ENCODE data around the gene ZFAND3.
A peak's percentile ranks its signal among the peaks of the same experiment; 100 is the strongest.

DNA sequence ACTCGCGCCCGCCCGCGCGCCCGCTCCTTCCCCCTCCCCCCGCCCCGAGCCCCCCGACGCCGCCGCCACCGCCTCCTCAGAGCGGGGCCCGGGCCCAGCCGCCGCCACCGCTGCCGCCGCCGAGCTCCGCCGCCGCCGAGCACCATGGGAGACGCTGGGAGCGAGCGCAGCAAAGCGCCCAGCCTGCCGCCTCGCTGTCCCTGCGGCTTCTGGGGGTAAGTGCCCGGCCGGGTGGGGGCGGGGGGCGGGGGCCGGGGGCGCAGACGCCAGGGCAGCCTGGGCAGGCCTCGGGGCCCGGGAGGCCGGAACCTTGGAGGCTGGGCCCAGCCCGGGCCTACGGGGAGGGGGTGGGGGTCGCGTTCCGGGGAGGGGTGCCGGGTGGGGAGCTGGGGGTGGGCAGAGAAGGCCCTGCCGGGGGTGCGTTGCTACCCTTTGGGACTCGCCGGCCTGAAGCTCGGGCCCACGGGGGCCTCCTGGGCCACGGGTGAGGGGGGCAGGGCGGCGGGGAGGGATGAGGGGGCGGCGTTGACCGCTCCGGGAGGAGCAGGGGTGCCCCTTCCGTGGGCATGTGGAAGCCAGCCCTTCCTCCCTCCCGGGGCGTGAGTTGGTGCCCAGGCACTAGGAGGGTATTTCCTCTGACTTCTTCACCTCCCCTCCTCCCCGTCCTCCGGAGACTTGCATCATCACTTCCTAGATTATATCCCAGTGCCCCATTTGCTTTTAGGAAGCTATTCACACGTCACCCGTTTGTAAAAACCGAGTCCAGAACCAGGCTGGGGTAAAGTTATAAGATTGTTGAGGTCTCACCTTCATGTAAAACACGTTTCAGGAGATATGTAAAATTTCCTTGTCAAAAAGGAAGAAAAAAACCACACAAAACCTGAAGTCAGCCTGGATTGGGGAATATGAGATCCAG lies 533 bp downstream of the ZFAND3 start:
- TF ChIP-seq CTCF (conservative IDR thresholded peaks at IDR 0.05; ENCODE audit: low read depth in 2 of 2): no peak
- TF ChIP-seq, protein P1, sequence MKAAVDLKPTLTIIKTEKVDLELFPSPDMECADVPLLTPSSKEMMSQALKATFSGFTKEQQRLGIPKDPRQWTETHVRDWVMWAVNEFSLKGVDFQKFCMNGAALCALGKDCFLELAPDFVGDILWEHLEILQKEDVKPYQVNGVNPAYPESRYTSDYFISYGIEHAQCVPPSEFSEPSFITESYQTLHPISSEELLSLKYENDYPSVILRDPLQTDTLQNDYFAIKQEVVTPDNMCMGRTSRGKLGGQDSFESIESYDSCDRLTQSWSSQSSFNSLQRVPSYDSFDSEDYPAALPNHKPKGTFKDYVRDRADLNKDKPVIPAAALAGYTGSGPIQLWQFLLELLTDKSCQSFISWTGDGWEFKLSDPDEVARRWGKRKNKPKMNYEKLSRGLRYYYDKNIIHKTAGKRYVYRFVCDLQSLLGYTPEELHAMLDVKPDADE (IDR thresholded peaks at IDR 0.05): no peak
- TF ChIP-seq EZH2phosphoT487 (IDR thresholded peaks at IDR 0.05; ENCODE audit: unreplicated experiment): no peak
- TF ChIP-seq, protein P2, sequence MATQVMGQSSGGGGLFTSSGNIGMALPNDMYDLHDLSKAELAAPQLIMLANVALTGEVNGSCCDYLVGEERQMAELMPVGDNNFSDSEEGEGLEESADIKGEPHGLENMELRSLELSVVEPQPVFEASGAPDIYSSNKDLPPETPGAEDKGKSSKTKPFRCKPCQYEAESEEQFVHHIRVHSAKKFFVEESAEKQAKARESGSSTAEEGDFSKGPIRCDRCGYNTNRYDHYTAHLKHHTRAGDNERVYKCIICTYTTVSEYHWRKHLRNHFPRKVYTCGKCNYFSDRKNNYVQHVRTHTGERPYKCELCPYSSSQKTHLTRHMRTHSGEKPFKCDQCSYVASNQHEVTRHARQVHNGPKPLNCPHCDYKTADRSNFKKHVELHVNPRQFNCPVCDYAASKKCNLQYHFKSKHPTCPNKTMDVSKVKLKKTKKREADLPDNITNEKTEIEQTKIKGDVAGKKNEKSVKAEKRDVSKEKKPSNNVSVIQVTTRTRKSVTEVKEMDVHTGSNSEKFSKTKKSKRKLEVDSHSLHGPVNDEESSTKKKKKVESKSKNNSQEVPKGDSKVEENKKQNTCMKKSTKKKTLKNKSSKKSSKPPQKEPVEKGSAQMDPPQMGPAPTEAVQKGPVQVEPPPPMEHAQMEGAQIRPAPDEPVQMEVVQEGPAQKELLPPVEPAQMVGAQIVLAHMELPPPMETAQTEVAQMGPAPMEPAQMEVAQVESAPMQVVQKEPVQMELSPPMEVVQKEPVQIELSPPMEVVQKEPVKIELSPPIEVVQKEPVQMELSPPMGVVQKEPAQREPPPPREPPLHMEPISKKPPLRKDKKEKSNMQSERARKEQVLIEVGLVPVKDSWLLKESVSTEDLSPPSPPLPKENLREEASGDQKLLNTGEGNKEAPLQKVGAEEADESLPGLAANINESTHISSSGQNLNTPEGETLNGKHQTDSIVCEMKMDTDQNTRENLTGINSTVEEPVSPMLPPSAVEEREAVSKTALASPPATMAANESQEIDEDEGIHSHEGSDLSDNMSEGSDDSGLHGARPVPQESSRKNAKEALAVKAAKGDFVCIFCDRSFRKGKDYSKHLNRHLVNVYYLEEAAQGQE (IDR thresholded peaks at IDR 0.05; ENCODE audit: unreplicated experiment): no peak
- peak; percentile 47 for TF ChIP-seq POLR2AphosphoS5 (IDR thresholded peaks at IDR 0.05; ENCODE audit: low read depth)
- TF ChIP-seq EZH2 (IDR thresholded peaks at IDR 0.05; ENCODE audit: low read depth, unreplicated experiment): no peak
- TF ChIP-seq NANOG (IDR thresholded peaks at IDR 0.05; ENCODE audit: borderline replicate concordance): no peak
- no peak for TF ChIP-seq JUNB (IDR thresholded peaks at IDR 0.05; ENCODE audit: unreplicated experiment)
- TF ChIP-seq CREB1 (CRISPR knock-in tag; IDR thresholded peaks at IDR 0.05; ENCODE audit: low read depth): no peak

All from GM23338 (cell line).